Cerebellar nuclear complex (tissue), 1 donor: ENCODE results near the gene JCAD.

Source experiments
- DNase-seq, 2 experiments: peaks; one replicate each; lab custom pipeline; 2025; lab: John Stamatoyannopoulos, UW

The JCAD gene

GRCh38 chr10:30043476-30044270, 15.7 kb downstream of the JCAD start:
- no peak for DNase-seq

- DNase-seq = no peak
Measured at GRCh38 chr10:30042820-30043219, 16.6 kb downstream of the JCAD start.

- no peak for DNase-seq
Measured at GRCh38 chr10:30041196-30042105, 17.9 kb downstream of the JCAD start.

- DNase-seq = no peak
Measured at GRCh38 chr10:30040597-30040996, 18.8 kb downstream of the JCAD start.

GRCh38 chr10:30039988-30040387, 19.4 kb downstream of the JCAD start:
- DNase-seq = no peak

- no peak for DNase-seq
Measured at GRCh38 chr10:30039567-30039966, 19.8 kb downstream of the JCAD start.

GRCh38 chr10:30038781-30039536, 20.4 kb downstream of the JCAD start:
- DNase-seq = no peak

GRCh38 chr10:30037620-30038336, 21.6 kb downstream of the JCAD start:
- DNase-seq = no peak

- DNase-seq = no peak
Measured at GRCh38 chr10:30036811-30037210, 22.6 kb downstream of the JCAD start.

- DNase-seq = no peak
Measured at GRCh38 chr10:30036341-30036740, 23.0 kb downstream of the JCAD start.

- no peak for DNase-seq
Measured at GRCh38 chr10:30034433-30035137, 24.8 kb downstream of the JCAD start.

GRCh38 chr10:30032125-30032524, 27.3 kb downstream of the JCAD start:
- DNase-seq = no peak

- no peak for DNase-seq
Measured at GRCh38 chr10:30029872-30030256, 29.5 kb downstream of the JCAD start.

- no peak for DNase-seq
Measured at GRCh38 chr10:30029164-30029871, 30.1 kb downstream of the JCAD start.

GRCh38 chr10:30028738-30029030, 30.7 kb downstream of the JCAD start:
- DNase-seq = no peak

GRCh38 chr10:30028006-30028737, 31.2 kb downstream of the JCAD start:
- DNase-seq = no peak

- DNase-seq = no peak
Measured at GRCh38 chr10:30027057-30028005, 32.1 kb downstream of the JCAD start.

GRCh38 chr10:30026578-30026977, 32.8 kb downstream of the JCAD start:
- DNase-seq = no peak

GRCh38 chr10:30026080-30026479, 33.3 kb downstream of the JCAD start:
- DNase-seq = no peak
